ENCODE measurements around the gene MLH3. TPM values are rescaled to one million over a fixed set of nuclear protein-coding genes. Genes with fewer than 3 reads are reported as not detected.

Gene MLH3
- total RNA-seq, 4 donors from 2014 or later = 10.4 to 21.7 (median 17.4) TPM

DNA sequence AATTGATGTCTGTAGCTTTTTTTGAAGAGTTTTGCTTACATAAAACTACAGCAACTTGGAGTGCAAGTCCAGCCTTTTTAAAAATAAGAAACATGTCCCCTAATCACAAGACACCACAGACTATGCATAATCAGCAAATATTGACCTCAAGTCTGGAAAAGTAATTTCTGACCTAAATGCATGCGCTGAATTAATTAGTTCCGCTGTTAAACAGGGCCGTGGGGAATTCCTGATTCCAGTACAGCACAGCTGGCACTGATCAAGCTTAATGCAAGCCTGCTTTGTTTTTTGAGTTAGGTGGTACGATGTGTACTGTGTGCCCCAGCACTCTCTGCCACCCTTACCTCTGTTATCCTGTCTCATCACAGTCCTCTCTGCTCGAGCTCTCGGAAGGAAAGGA, 9.2 kb downstream of the MLH3 start:
- no peak overlapping the region for H3K4me3 ChIP-seq
- peaks cover 0 to 25% of the 10 kb centered on the region in 2 donors for H3K36me3 ChIP-seq
- no peaks in the 10 kb centered on the region for H3K27me3 ChIP-seq
- no peaks in the 10 kb centered on the region for H3K9me3 ChIP-seq
- DNase-seq (no peak), ATAC-seq (no peak)
- peaks cover 11 to 27% of the 10 kb centered on the region in 2 donors for H3K4me1 ChIP-seq
- no peak for TF ChIP-seq POLR2A (IDR thresholded peaks at IDR 0.05)
- TF ChIP-seq, protein P1, sequence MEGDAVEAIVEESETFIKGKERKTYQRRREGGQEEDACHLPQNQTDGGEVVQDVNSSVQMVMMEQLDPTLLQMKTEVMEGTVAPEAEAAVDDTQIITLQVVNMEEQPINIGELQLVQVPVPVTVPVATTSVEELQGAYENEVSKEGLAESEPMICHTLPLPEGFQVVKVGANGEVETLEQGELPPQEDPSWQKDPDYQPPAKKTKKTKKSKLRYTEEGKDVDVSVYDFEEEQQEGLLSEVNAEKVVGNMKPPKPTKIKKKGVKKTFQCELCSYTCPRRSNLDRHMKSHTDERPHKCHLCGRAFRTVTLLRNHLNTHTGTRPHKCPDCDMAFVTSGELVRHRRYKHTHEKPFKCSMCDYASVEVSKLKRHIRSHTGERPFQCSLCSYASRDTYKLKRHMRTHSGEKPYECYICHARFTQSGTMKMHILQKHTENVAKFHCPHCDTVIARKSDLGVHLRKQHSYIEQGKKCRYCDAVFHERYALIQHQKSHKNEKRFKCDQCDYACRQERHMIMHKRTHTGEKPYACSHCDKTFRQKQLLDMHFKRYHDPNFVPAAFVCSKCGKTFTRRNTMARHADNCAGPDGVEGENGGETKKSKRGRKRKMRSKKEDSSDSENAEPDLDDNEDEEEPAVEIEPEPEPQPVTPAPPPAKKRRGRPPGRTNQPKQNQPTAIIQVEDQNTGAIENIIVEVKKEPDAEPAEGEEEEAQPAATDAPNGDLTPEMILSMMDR (IDR thresholded peaks at IDR 0.05 in 4 of 5, conservative IDR thresholded peaks at IDR 0.05 in 1 of 5) = no peak
- intact Hi-C loops (cut with DNase I; ENCODE audit: low total_unique reads) (no loop called here), in situ Hi-C loops (cut with MboI; ENCODE audit: low sequenced_read_pairs in 4 of 4) (no loop called here)
- no peak overlapping the region for H3K27ac ChIP-seq

DNA sequence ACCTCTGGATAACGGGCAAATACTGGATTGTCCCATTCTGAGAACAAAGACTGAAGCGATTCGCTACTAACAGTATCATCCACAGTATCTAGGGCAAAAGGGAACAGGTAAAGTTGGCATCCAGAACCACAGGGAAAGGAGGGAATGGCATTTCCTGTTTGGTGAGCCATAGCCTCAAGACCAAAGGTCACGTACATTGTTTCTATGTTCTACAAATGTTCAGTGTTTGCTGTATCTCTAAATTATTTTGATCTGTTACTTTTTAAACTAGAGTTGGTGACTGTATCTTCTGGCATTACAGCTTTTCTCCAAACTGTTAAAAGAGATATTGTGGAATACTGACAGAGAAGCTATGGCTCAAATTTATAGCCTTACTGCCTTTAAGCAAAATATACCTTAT, 9.7 kb downstream of the MLH3 start:
- ATAC-seq (no peak), DNase-seq (no peak)
- Histone ChIP-seq H3K27me3 (no peaks in the 10 kb centered on the region), H3K4me1 (peaks cover 11 to 25% of the 10 kb centered on the region in 2 donors), H3K9me3 (no peaks in the 10 kb centered on the region), H3K27ac (no peak overlapping the region), H3K4me3 (no peak overlapping the region), H3K36me3 (peaks cover 0 to 29% of the 10 kb centered on the region in 2 donors)
- intact Hi-C loops (cut with DNase I; ENCODE audit: low total_unique reads) (loop anchor here (2.0 kb wide), 1 partner anchor 77 kb away; no protein-coding TSS in a partner anchor), in situ Hi-C loops (cut with MboI; ENCODE audit: low sequenced_read_pairs in 4 of 4) (no loop called here)
- TF ChIP-seq, protein P1 (IDR thresholded peaks at IDR 0.05 in 4 of 5, conservative IDR thresholded peaks at IDR 0.05 in 1 of 5) = no peak
- TF ChIP-seq POLR2A (IDR thresholded peaks at IDR 0.05) = no peak

DNA sequence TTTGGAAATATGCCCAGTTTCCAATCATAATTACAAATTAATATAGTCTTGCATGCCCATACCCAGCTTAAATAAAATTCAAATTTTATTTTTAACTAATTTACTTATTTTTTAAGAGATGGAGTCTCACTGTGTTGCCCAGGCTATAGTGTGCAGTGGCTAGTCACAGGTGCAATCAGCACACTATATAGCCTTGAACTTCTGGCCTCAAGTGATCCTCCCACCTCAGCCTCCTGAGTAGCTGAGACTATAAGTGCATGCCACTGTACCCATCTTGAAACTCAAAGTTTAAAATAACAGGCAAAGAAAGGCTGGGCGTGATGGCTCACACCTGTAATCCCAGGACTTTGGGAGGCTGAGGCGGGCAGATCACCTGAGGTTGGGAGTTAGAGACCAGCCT, 10.3 kb downstream of the MLH3 start:
- Histone ChIP-seq H3K4me1 (peaks cover 11 to 19% of the 10 kb centered on the region in 2 donors), H3K27me3 (no peaks in the 10 kb centered on the region), H3K27ac (no peak overlapping the region), H3K4me3 (no peak overlapping the region), H3K36me3 (peaks cover 0 to 33% of the 10 kb centered on the region in 2 donors), H3K9me3 (no peaks in the 10 kb centered on the region)
- TF ChIP-seq, protein P1 (IDR thresholded peaks at IDR 0.05 in 4 of 5, conservative IDR thresholded peaks at IDR 0.05 in 1 of 5) = no peak
- TF ChIP-seq POLR2A (IDR thresholded peaks at IDR 0.05) = no peak
- no peak for DNase-seq
- ATAC-seq = no peak
- intact Hi-C loops (cut with DNase I; ENCODE audit: low total_unique reads) (loop anchor here (2.0 kb wide), 1 partner anchor 78 kb away; no protein-coding TSS in a partner anchor), in situ Hi-C loops (cut with MboI; ENCODE audit: low sequenced_read_pairs in 4 of 4) (no loop called here)

DNA sequence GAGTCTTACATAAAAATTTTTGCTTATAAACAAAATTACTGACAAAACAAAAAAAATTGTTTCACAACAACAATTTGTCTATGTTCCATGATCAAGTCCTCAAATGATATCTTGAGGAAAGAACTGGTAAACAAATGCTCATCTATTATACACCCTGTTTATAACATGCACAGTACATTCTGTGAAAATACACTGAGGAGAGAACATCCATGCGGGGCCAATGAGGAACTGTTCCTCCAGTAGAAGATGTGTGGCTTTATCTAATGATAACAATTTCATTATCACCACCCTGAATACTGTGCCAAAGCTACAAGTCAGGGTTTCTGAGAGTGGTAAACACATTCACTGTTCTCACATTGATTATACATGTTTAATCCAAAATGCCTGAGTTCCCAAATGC, 10.8 kb downstream of the MLH3 start:
- Histone ChIP-seq H3K4me3 (no peak overlapping the region), H3K36me3 (peaks cover 0 to 33% of the 10 kb centered on the region in 2 donors), H3K9me3 (no peaks in the 10 kb centered on the region), H3K4me1 (peaks cover 11 to 14% of the 10 kb centered on the region in 2 donors), H3K27ac (no peak overlapping the region), H3K27me3 (no peaks in the 10 kb centered on the region)
- TF ChIP-seq POLR2A (IDR thresholded peaks at IDR 0.05) = no peak
- TF ChIP-seq, protein P1 (IDR thresholded peaks at IDR 0.05 in 4 of 5, conservative IDR thresholded peaks at IDR 0.05 in 1 of 5) = no peak
- in situ Hi-C loops (cut with MboI; ENCODE audit: low sequenced_read_pairs in 4 of 4) = no loop called here
- DNase-seq = no peak
- intact Hi-C loops (cut with DNase I; ENCODE audit: low total_unique reads) = loop anchor here (2.0 kb wide), 1 partner anchor 78 kb away; no protein-coding TSS in a partner anchor
- no peak for ATAC-seq

DNA sequence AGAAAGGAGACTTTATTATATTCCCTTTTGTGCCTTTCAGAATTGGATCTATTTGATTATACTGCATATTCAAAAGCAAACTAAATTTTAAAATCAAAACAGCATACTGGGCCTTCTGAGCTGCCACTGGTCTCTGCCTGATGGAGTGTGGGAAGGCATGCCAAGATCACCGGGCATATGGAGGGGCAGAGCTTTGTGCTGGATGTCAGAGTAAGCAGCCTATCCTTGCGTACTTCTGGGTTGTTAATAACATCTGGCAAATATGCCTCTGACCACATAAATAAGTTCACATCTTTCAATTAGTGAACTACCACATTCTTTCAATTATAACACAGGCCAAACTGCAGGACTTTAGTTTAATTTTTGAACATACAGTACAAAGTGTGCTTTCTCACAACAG, 18.3 kb downstream of the MLH3 start:
- in situ Hi-C loops (cut with MboI; ENCODE audit: low sequenced_read_pairs in 4 of 4) (no loop called here), intact Hi-C loops (cut with DNase I; ENCODE audit: low total_unique reads) (no loop called here)
- ATAC-seq (no peak), DNase-seq (no peak)
- TF ChIP-seq POLR2A (IDR thresholded peaks at IDR 0.05) = no peak
- TF ChIP-seq, protein P1 (IDR thresholded peaks at IDR 0.05 in 4 of 5, conservative IDR thresholded peaks at IDR 0.05 in 1 of 5) = no peak
- Histone ChIP-seq H3K27me3 (no peaks in the 10 kb centered on the region), H3K9me3 (no peaks in the 10 kb centered on the region), H3K27ac (no peak overlapping the region), H3K4me3 (no peak overlapping the region), H3K36me3 (peaks cover 0 to 64% of the 10 kb centered on the region in 2 donors), H3K4me1 (no peaks in the 10 kb centered on the region)
